Heart left ventricle (tissue), 13 donors: Measurements from ENCODE around the gene P2RY14.

Experiments
- CTCF ChIP-seq, 12 donors: fragments of 200-600 bp; sonication (generic) in 4 of 12; IDR thresholded peaks; one replicate each; pipeline versions ENCODE4 v1.5.0 to v1.8.0; 2018 to 2022; ENCODE audit warnings: antibody characterized with exemption in 12 of 12, mild to moderate bottlenecking in 5 of 12
- POLR2A ChIP-seq, 2 donors: fragments of 450-650 bp; IDR thresholded peaks; one replicate each; pipeline ENCODE4 v1.6.1; 2017; ENCODE audit warnings: antibody characterized with exemption in 2 of 2, mild to moderate bottlenecking in 2 of 2, moderate library complexity in 2 of 2
- donor health status: ischemic (EF 13 %, LVEDD 7.1; RV severe dilation, severe dysfunction).
- donor health status: DM: no; HTN: yes; CAD: no.
- donor health status: DM: no; HTN: no; CAD: no.
- donor health status: ischemic (EF 25% LVEDD 6.9; RV normal size, moderate dysfunction).
- donor health status: ischemic (EF 25% LVEDD 5.7; RV mildly dilated, moderate dysfunction).
- donor health status: ischemic (EF 35%, LVEDD 5.7; RV mildly dilated, moderate dysfunction).
- donor health status: nonischemic (EF 11% LVEDD 7.7; RV severe dilation, severe dysfunction).
- donor health status: DM: yes; HTN: yes; CAD: no.
- donor health status: PGD.
- donor health status: ischemic (EF 29% LVEDD 5.4; RV normal size, mild dysfunction).
- donor health status: nonischemic (EF 23%, LVEDD 6.1; RV moderate dilation, normal function).

GRCh38 chr3:151169262-151169947 lies 108.9 kb downstream of the P2RY14 start:
- no peak for TF ChIP-seq POLR2A (IDR thresholded peaks at IDR 0.05)
- no peak for TF ChIP-seq CTCF (IDR thresholded peaks at IDR 0.05)
